Measurements from ENCODE around the gene BARHL2. TPM values are rescaled to one million over a fixed set of nuclear protein-coding genes. Genes with fewer than 3 reads are reported as not detected.
A peak's percentile ranks its signal among the peaks of the same experiment; 100 is the strongest.

The BARHL2 gene
- total RNA-seq, 6 donors from 2014 or later = not detected

DNA sequence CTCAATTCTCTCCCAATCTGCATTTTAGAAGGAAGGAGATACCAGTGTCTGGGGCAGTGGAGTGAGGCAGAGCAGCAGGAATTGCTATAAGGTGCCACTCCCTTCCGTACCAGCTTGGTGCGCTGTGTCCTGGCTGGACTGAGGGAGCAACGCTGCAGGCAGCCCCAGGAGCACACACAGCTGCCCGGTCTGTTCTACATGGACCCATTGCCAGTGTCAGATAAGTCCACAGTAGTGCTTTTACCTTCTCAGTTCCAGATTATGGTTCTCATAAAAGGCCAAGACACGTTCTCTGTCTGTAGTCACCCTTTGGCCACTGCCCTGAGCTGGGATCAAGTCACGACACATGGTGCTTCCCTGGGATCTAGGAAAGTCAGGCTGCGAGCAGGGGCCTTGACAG, 44.1 kb upstream of the BARHL2 start:
- DNase-seq = peak in 1 of 2 donors; percentile 32
- Histone ChIP-seq H3K4me3 (no peak overlapping the region), H3K9me3 (no peaks in the 10 kb centered on the region), H3K4me1 (no peaks in the 10 kb centered on the region), H3K36me3 (no peaks in the 10 kb centered on the region), H3K27me3 (no peaks in the 10 kb centered on the region), H3K27ac (no peak overlapping the region)
- 72 to 79% methylated on average over 2 to 7 of the region's 7 CpGs for WGBS, 2 donors
- TF ChIP-seq POLR2A (IDR thresholded peaks at IDR 0.05) = no peak
- ATAC-seq (ENCODE audit: low FRiP score in 2 of 2) = peak in 1 of 2 donors; percentile 42

DNA sequence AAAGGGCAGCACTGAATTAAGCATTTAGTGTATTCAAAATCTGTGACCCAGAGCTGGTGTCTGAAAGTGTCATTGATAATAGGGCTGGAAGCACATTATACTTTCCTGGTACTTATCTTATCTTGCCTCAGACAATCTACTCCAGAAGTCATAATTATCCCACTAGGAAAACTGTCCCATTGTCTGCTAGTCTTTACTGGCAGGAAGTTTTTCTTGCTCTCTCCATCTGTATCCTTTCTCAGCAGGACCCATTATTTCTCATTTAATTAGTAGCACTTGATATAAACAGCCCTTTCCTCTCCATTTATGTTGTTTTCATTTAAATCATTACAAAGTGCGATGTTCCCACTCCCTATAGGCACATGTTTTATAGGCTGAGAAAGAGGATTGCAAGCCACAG, 36.5 kb upstream of the BARHL2 start:
- H3K27me3 ChIP-seq = no peaks in the 10 kb centered on the region
- H3K36me3 ChIP-seq = no peaks in the 10 kb centered on the region
- ATAC-seq (ENCODE audit: low FRiP score in 2 of 2) (no peak), DNase-seq (no peak)
- H3K4me1 ChIP-seq = no peaks in the 10 kb centered on the region
- H3K27ac ChIP-seq = no peak overlapping the region
- TF ChIP-seq POLR2AphosphoS5 (IDR thresholded peaks at IDR 0.05) = no peak
- TF ChIP-seq, protein P1, sequence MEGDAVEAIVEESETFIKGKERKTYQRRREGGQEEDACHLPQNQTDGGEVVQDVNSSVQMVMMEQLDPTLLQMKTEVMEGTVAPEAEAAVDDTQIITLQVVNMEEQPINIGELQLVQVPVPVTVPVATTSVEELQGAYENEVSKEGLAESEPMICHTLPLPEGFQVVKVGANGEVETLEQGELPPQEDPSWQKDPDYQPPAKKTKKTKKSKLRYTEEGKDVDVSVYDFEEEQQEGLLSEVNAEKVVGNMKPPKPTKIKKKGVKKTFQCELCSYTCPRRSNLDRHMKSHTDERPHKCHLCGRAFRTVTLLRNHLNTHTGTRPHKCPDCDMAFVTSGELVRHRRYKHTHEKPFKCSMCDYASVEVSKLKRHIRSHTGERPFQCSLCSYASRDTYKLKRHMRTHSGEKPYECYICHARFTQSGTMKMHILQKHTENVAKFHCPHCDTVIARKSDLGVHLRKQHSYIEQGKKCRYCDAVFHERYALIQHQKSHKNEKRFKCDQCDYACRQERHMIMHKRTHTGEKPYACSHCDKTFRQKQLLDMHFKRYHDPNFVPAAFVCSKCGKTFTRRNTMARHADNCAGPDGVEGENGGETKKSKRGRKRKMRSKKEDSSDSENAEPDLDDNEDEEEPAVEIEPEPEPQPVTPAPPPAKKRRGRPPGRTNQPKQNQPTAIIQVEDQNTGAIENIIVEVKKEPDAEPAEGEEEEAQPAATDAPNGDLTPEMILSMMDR (IDR thresholded peaks at IDR 0.05) = no peak
- no peak for TF ChIP-seq POLR2A (IDR thresholded peaks at IDR 0.05)
- TF ChIP-seq EP300 (IDR thresholded peaks at IDR 0.05) = no peak
- WGBS, 2 donors = 59 to 61% methylated on average over 1 of the region's 1 CpG
- no peaks in the 10 kb centered on the region for H3K9me3 ChIP-seq
- no peak overlapping the region for H3K4me3 ChIP-seq

DNA sequence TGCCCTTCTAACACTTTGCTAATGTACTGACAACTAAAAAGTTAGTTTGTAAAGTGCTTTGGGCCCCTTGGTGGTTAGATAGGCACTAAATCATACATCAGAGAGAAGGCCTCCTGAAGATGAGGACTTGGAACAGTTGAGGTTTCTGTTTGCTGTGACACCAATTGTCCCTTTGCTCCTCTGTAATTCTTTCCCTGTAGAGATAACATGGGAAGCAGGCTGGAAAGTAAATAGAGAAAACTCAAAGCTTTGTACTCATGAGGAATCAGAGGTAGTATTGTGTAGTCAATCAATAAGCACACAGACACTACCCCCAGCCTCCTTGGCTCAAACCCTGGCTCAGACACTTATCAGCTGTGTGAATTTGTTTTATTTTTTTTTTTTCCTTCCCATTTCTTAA, 31.6 kb upstream of the BARHL2 start:
- no peak for ATAC-seq (ENCODE audit: low FRiP score in 2 of 2)
- DNase-seq = no peak
- Histone ChIP-seq H3K27me3 (no peaks in the 10 kb centered on the region), H3K4me3 (no peak overlapping the region), H3K9me3 (no peaks in the 10 kb centered on the region), H3K27ac (no peak overlapping the region), H3K4me1 (no peaks in the 10 kb centered on the region), H3K36me3 (no peaks in the 10 kb centered on the region)
- TF ChIP-seq EP300 (IDR thresholded peaks at IDR 0.05) (no peak), POLR2AphosphoS5 (IDR thresholded peaks at IDR 0.05) (no peak), POLR2A (IDR thresholded peaks at IDR 0.05) (no peak)
- TF ChIP-seq, protein P1 (IDR thresholded peaks at IDR 0.05) = no peak

DNA sequence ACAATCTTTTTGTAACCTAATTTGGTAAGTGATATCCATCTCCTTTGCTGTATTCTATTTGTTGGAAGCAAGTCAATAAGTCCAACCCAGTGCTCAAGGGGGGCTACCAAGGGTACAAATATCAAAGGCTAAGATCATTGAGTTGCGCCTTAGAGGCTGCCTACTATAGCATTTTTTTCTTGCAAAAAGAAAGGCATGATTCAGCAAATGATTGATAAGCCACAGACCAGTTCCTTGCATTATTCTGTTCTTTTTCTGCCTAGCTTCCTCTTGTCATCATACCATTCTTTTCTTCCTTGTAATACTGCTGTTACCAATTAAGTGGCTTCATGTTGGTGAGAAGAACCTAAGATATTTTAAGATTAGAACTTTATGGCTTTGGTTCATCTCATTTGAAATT, 29.8 kb upstream of the BARHL2 start:
- 94 to 100% methylated on average over 1 of the region's 1 CpG for WGBS, 2 donors
- no peaks in the 10 kb centered on the region for H3K27me3 ChIP-seq
- H3K4me1 ChIP-seq = no peaks in the 10 kb centered on the region
- H3K4me3 ChIP-seq = no peak overlapping the region
- no peak for DNase-seq
- no peaks in the 10 kb centered on the region for H3K9me3 ChIP-seq
- H3K27ac ChIP-seq = no peak overlapping the region
- no peak for ATAC-seq (ENCODE audit: low FRiP score in 2 of 2)
- H3K36me3 ChIP-seq = no peaks in the 10 kb centered on the region
- TF ChIP-seq, protein P1 (IDR thresholded peaks at IDR 0.05) = no peak
- TF ChIP-seq POLR2A (IDR thresholded peaks at IDR 0.05) = no peak
- TF ChIP-seq POLR2AphosphoS5 (IDR thresholded peaks at IDR 0.05) = no peak
- no peak for TF ChIP-seq EP300 (IDR thresholded peaks at IDR 0.05)

DNA sequence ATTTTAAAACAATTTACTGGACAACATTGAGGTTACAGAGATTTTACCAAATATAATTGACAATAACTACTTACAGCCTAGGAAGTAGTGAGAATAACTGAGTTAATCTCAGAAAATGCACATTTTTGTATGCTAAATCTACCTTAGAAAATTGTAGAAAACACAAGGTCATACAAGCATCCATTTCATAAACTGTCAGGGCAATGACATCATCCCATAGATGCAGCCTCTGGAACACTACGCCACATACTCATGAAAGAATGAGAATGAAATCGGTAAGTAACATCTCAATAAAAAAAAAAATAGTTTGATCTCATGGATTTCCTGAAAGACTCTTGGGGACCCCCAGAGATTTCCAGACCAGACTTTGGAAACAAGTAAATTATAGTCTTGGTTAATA, 28.9 kb upstream of the BARHL2 start:
- Histone ChIP-seq H3K27ac (no peak overlapping the region), H3K27me3 (no peaks in the 10 kb centered on the region), H3K4me1 (no peaks in the 10 kb centered on the region), H3K9me3 (no peaks in the 10 kb centered on the region), H3K4me3 (no peak overlapping the region), H3K36me3 (no peaks in the 10 kb centered on the region)
- DNase-seq = no peak
- no peak for ATAC-seq (ENCODE audit: low FRiP score in 2 of 2)
- 94 to 95% methylated on average over 2 of the region's 2 CpGs for WGBS, 2 donors
- no peak for TF ChIP-seq EP300 (IDR thresholded peaks at IDR 0.05)
- TF ChIP-seq POLR2A (IDR thresholded peaks at IDR 0.05) = no peak
- TF ChIP-seq POLR2AphosphoS5 (IDR thresholded peaks at IDR 0.05) = no peak
- TF ChIP-seq, protein P1 (IDR thresholded peaks at IDR 0.05) = no peak
